CD4-positive, alpha-beta T cell treated with Interleukin-6 at 100 ng/mL for 8 hours (primary cell): ENCODE results near the gene TRPM8.

Experiments
- DNase-seq: peaks from one replicate; pipeline ENCODE4 v3.0.0-alpha.2; 2020; ENCODE audit warnings: mixed read lengths, low spot score

TRPM8 gene

GRCh38 chr2:234046521-234046920 lies 129.3 kb downstream of the TRPM8 start:
- no peak for DNase-seq

- DNase-seq, result no peak
Measured at GRCh38 chr2:234047361-234047760, 130.2 kb downstream of the TRPM8 start.

GRCh38 chr2:234048049-234048448 lies 130.9 kb downstream of the TRPM8 start:
- DNase-seq, result no peak

GRCh38 chr2:234050455-234051135 lies 133.4 kb downstream of the TRPM8 start, which contains the start of gene SPP2:
Gene SPP2, plus strand, starts transcription at chr2:234050702. Its CDS starts 85 bp downstream, at chr2:234050787.
- DNase-seq, result no peak

GRCh38 chr2:234051374-234052070 lies 134.3 kb downstream of the TRPM8 start:
- DNase-seq, result no peak

GRCh38 chr2:234058881-234059280 lies 141.7 kb downstream of the TRPM8 start:
- DNase-seq, result no peak

GRCh38 chr2:234060236-234060635 lies 143.1 kb downstream of the TRPM8 start:
- no peak for DNase-seq

GRCh38 chr2:234061624-234062257 lies 144.6 kb downstream of the TRPM8 start:
- DNase-seq, result no peak

GRCh38 chr2:234066587-234066986 lies 149.4 kb downstream of the TRPM8 start:
- no peak for DNase-seq
